ENCODE measurements around the gene RBM14. TPM values are rescaled to one million over a fixed set of nuclear protein-coding genes. Genes with fewer than 3 reads are reported as not detected.
"Not testable (repeated sequence)": the region's sequence is repeated elsewhere in the genome, so short reads cannot be mapped to it uniquely, and the experiment has no call there.

The RBM14 gene
- total RNA-seq, 1 donor from 2014 or later: 63.3 TPM

DNA sequence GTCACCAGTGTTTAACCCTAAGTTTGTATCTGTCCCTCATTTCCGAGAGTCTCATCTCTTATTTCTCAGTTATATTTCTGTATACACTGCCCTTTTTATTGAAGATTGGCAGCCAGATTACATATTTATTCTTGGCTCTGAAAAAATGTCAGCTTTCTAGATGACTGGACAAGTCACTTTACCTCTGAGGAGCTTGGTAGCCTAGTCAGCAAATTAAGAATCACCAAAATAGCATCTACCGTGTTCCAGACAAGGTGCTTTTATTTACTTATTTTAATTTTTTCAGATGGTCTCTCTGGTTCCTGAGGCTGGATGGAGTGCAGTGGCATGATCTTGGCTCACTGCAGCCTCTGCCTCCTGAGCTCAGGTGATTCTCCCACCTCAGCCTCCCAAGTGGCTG lies 16.5 kb downstream of the RBM14 start:
- intact Hi-C loops (cut with DNase I): no loop called here
- TF ChIP-seq, protein P1, sequence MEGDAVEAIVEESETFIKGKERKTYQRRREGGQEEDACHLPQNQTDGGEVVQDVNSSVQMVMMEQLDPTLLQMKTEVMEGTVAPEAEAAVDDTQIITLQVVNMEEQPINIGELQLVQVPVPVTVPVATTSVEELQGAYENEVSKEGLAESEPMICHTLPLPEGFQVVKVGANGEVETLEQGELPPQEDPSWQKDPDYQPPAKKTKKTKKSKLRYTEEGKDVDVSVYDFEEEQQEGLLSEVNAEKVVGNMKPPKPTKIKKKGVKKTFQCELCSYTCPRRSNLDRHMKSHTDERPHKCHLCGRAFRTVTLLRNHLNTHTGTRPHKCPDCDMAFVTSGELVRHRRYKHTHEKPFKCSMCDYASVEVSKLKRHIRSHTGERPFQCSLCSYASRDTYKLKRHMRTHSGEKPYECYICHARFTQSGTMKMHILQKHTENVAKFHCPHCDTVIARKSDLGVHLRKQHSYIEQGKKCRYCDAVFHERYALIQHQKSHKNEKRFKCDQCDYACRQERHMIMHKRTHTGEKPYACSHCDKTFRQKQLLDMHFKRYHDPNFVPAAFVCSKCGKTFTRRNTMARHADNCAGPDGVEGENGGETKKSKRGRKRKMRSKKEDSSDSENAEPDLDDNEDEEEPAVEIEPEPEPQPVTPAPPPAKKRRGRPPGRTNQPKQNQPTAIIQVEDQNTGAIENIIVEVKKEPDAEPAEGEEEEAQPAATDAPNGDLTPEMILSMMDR (IDR thresholded peaks at IDR 0.05): no peak
- Histone ChIP-seq H3K4me1 (peaks cover 8% of the 10 kb centered on the region), H3K36me3 (peaks cover 35% of the 10 kb centered on the region), H3K27me3 (no peaks in the 10 kb centered on the region), H3K9me3 (no peaks in the 10 kb centered on the region), H3K4me3 (no peak overlapping the region), H3K27ac (no peak overlapping the region)
- no peak for DNase-seq
- no peak for ATAC-seq

GRCh38 chr11:66636411-66636810 lies 20.0 kb downstream of the RBM14 start:
- DNase-seq: no peak
- Histone ChIP-seq H3K9me3 (no peaks in the 10 kb centered on the region), H3K4me3 (no peak overlapping the region), H3K27me3 (no peaks in the 10 kb centered on the region), H3K4me1 (peaks cover 25% of the 10 kb centered on the region), H3K36me3 (peaks cover 22% of the 10 kb centered on the region), H3K27ac (no peak overlapping the region)
- TF ChIP-seq, protein P1 (IDR thresholded peaks at IDR 0.05): no peak
- ATAC-seq: no peak
- intact Hi-C loops (cut with DNase I): no loop called here

GRCh38 chr11:66637557-66638176 lies 21.2 kb downstream of the RBM14 start:
- peak overlapping the region; percentile 78 for H3K4me3 ChIP-seq
- intact Hi-C loops (cut with DNase I): no loop called here
- no peak for DNase-seq
- TF ChIP-seq, protein P1 (IDR thresholded peaks at IDR 0.05): no peak
- H3K27ac ChIP-seq: peak overlapping the region; percentile 53
- no peaks in the 10 kb centered on the region for H3K9me3 ChIP-seq
- H3K27me3 ChIP-seq: no peaks in the 10 kb centered on the region
- H3K36me3 ChIP-seq: peaks cover 33% of the 10 kb centered on the region
- ATAC-seq: no peak
- H3K4me1 ChIP-seq: peaks cover 35% of the 10 kb centered on the region

- H3K4me1 ChIP-seq: peaks cover 43% of the 10 kb centered on the region
- ATAC-seq: peak; percentile 98
- H3K36me3 ChIP-seq: peaks cover 40% of the 10 kb centered on the region
These were observed 22.0 kb downstream of the RBM14 start, which contains the start of gene RBM4 for GRCh38 chr11:66638177-66639065. RBM4 (plus strand) TSS chr11:66638703; CDS start chr11:66639712, 1,009 bp downstream.

DNA sequence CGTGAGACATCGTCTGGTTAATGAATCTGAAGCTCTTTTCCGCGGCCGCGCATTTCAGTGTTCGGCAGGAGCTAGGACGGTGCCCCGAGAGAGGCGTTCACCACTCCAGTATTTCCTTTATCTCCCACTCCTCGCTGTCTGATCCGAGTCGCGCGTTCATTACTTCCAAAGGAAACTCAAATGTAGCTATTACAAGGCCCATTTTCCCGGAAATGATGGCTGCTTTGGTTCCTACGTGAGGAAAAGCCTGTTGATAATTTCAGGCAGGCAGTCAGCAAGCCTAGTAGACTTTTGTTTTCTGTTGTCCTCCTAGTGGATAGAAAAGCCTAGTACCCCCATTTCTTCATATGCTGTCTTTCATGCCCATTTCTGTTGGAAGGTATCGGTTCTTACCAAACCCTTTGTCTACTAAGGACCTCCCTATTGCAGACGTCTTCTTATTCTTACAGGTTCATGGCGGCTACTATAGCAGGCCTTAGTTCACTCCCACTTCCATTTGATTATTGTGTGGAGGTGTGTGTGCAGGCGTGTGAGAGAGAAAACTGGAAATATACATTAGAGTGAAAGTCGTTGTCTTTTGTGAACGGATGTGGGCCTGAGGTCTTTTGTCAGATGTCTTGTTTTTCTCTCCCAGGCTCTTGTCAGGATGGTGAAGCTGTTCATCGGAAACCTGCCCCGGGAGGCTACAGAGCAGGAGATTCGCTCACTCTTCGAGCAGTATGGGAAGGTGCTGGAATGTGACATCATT lies 22.8 kb downstream of the RBM14 start:
- TF ChIP-seq, protein P1 (IDR thresholded peaks at IDR 0.05): peak; percentile 6
- Histone ChIP-seq H3K4me1 (peaks cover 51% of the 10 kb centered on the region), H3K27ac (peak overlapping the region; percentile 82), H3K9me3 (no peaks in the 10 kb centered on the region), H3K36me3 (peaks cover 45% of the 10 kb centered on the region), H3K4me3 (peak overlapping the region; percentile 78), H3K27me3 (no peaks in the 10 kb centered on the region)
- intact Hi-C loops (cut with DNase I): no loop called here
- no peak for DNase-seq
- ATAC-seq: no peak

More at GRCh38 chr11:66638177-66639065, 22.0 kb downstream of the RBM14 start, which contains the start of gene RBM4:
- DNase-seq: peak; percentile 96
- H3K4me3 ChIP-seq: peak within 1 kb of the TSS; percentile 78
- intact Hi-C loops (cut with DNase I): no loop called here
- TF ChIP-seq, protein P1 (IDR thresholded peaks at IDR 0.05): no peak
- H3K27me3 ChIP-seq: no peaks in the 10 kb centered on the region
- no peaks in the 10 kb centered on the region for H3K9me3 ChIP-seq
- peak within 1 kb of the TSS; percentile 82 for H3K27ac ChIP-seq

DNA sequence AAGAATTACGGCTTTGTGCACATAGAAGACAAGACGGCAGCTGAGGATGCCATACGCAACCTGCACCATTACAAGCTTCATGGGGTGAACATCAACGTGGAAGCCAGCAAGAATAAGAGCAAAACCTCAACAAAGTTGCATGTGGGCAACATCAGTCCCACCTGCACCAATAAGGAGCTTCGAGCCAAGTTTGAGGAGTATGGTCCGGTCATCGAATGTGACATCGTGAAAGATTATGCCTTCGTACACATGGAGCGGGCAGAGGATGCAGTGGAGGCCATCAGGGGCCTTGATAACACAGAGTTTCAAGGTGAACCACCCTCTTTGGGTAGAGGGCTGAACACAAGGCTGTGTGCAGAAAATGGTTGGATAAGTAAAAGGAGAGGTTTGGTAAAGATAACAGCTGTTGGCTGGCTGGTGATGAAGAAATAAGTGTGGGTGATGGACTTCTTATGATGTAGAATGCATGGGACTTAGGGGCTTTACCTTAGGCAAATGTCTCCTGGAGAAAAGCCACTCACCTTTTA lies 23.4 kb downstream of the RBM14 start:
- DNase-seq; H3K27ac ChIP-seq; H3K9me3 ChIP-seq; intact Hi-C loops (cut with DNase I); H3K27me3 ChIP-seq; ATAC-seq: not testable (repeated sequence)
- H3K4me3 ChIP-seq: peak overlapping the region; percentile 78
- H3K36me3 ChIP-seq: peaks cover 51% of the 10 kb centered on the region
- H3K4me1 ChIP-seq: peaks cover 57% of the 10 kb centered on the region

All from upper lobe of right lung (tissue), 1 donor.